Bronchial epithelial cell (primary cell): ENCODE results near the gene TBX2. TPM values are rescaled to one million over a fixed set of nuclear protein-coding genes. Genes with fewer than 3 reads are reported as not detected.

Experiments used
- DNase-seq: peaks from one replicate; pipeline ENCODE4 v3.0.0-alpha.2; 2010; ENCODE audit warnings: low read depth
- FAIRE-seq: peaks from 2 replicates; lab custom pipeline; 2011; peaks lifted over from hg19 to GRCh38; lab: Jason Lieb, UNC
- H3K27me3 ChIP-seq: 2 replicates; pipeline ENCODE4 v1.5.1; 2011; ENCODE audit warnings: low read length; ENCODE audit not compliant: control insufficient read depth, insufficient read depth
- H3K36me3 ChIP-seq: 2 replicates; pipeline ENCODE4 v1.5.1; 2011; ENCODE audit warnings: low read length; ENCODE audit not compliant: control insufficient read depth, insufficient read depth
- H3K4me3 ChIP-seq: 2 replicates; pipeline ENCODE4 v1.5.1; 2011; ENCODE audit warnings: mild to moderate bottlenecking, low read depth, low read length, control low read depth
- CTCF ChIP-seq: IDR thresholded peaks from 2 replicates; pipeline ENCODE4 v1.5.1; 2011; ENCODE audit warnings: mild to moderate bottlenecking, moderate library complexity, low read length, control low read depth, inconsistent platforms; ENCODE audit not compliant: insufficient read depth, severe bottlenecking
- total RNA-seq: library from RNA; depleted of rRNA; stranded (reverse); fragments of >200 nt; gene quantifications from 2 replicates; pipeline ENCODE4 v1.2.1, GENCODE V29; 2014

TBX2 gene
- total RNA-seq, 1 donor from 2014 or later: 0.26 TPM

- Histone ChIP-seq H3K27me3 (no peaks in the 10 kb centered on the region), H3K4me3 (no peak overlapping the region), H3K36me3 (no peaks in the 10 kb centered on the region)
- DNase-seq (no peak), FAIRE-seq (no peak)
- no peak for TF ChIP-seq CTCF
Observed at GRCh38 chr17:61388561-61389356, 10.9 kb upstream of the TBX2 start.

- DNase-seq (no peak), FAIRE-seq (no peak)
- H3K36me3 ChIP-seq: no peaks in the 10 kb centered on the region
- peak; percentile 84 for TF ChIP-seq CTCF
- H3K27me3 ChIP-seq: peaks cover 3% of the 10 kb centered on the region
- no peak overlapping the region for H3K4me3 ChIP-seq
Observed at GRCh38 chr17:61389670-61390478, 9.8 kb upstream of the TBX2 start.

GRCh38 chr17:61390479-61390791 is 9.2 kb upstream of the TBX2 start:
- Histone ChIP-seq H3K4me3 (no peak overlapping the region), H3K27me3 (peaks cover 8% of the 10 kb centered on the region), H3K36me3 (no peaks in the 10 kb centered on the region)
- DNase-seq (no peak), FAIRE-seq (no peak)
- no peak for TF ChIP-seq CTCF

- H3K27me3 ChIP-seq: peaks cover 17% of the 10 kb centered on the region
- no peak overlapping the region for H3K4me3 ChIP-seq
- H3K36me3 ChIP-seq: no peaks in the 10 kb centered on the region
- no peak for TF ChIP-seq CTCF
- DNase-seq: no peak
- no peak for FAIRE-seq
Observed at GRCh38 chr17:61391595-61392291, 7.9 kb upstream of the TBX2 start.

GRCh38 chr17:61392679-61393078 is 7.0 kb upstream of the TBX2 start:
- Histone ChIP-seq H3K27me3 (peaks cover 22% of the 10 kb centered on the region), H3K4me3 (no peak overlapping the region), H3K36me3 (no peaks in the 10 kb centered on the region)
- no peak for TF ChIP-seq CTCF
- FAIRE-seq: no peak
- DNase-seq: no peak
